ENCODE data around the gene L2HGDH.
"Not testable (repeated sequence)": the region's sequence is repeated elsewhere in the genome, so short reads cannot be mapped to it uniquely, and the experiment has no call there.

The L2HGDH gene

DNA sequence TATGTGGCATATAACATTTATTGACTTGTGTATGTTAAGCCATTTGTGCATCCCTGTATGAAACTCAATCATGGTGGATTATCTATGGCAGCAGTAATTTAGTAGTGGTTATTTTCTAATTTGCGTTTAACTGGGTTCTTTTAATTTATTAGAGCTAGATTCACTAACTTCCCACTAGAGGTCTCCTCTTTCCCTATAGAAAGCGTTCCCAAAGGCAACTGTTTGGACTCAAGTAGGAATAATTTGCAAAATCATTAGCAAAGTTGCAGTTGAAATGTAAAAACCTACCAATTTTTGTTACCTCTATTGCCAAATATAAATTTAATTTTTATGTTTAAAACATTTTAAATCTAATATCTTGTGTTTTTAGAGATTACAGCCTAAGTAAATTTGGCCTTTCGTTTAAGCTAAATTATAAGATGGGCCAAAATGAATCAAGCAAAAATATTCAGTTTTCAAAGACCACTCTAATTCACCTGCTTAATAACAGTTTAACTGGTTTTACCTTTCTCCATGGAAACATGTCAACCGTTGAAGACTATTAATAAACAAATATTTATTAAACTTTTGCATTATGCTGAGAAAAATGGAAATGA, 6.1 kb upstream of the L2HGDH start:
- TF ChIP-seq, protein P1, sequence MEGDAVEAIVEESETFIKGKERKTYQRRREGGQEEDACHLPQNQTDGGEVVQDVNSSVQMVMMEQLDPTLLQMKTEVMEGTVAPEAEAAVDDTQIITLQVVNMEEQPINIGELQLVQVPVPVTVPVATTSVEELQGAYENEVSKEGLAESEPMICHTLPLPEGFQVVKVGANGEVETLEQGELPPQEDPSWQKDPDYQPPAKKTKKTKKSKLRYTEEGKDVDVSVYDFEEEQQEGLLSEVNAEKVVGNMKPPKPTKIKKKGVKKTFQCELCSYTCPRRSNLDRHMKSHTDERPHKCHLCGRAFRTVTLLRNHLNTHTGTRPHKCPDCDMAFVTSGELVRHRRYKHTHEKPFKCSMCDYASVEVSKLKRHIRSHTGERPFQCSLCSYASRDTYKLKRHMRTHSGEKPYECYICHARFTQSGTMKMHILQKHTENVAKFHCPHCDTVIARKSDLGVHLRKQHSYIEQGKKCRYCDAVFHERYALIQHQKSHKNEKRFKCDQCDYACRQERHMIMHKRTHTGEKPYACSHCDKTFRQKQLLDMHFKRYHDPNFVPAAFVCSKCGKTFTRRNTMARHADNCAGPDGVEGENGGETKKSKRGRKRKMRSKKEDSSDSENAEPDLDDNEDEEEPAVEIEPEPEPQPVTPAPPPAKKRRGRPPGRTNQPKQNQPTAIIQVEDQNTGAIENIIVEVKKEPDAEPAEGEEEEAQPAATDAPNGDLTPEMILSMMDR (IDR thresholded peaks at IDR 0.05; ENCODE audit: insufficient read depth, low read depth, low read length, missing control alignments) = peak; percentile 53
- H3K4me3 ChIP-seq (ENCODE audit: low read depth, low read length) = no peak overlapping the region
- peak; percentile 21 for DNase-seq (ENCODE audit: low read depth)

DNA sequence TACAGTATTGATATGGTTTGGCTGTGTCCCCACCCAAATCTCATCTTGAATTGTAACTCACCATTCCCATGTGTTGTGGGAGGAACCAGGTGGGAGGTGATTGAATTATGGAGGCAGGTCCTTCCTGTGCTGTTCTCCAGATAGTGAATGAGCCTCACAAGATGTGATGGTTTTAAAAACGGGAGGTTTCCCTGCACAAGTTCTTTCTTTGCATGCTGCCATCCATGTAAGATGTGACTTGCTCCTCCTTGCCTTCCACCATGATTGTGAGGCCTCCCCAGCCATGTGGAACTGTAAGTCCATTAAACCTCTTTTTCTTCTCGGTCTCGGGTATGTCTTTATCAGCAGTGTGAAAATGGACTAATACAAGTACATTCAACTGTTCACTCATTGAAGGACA, 2.1 kb upstream of the L2HGDH start:
- not testable (repeated sequence) for DNase-seq (ENCODE audit: low read depth); H3K4me3 ChIP-seq (ENCODE audit: low read depth, low read length)

DNA sequence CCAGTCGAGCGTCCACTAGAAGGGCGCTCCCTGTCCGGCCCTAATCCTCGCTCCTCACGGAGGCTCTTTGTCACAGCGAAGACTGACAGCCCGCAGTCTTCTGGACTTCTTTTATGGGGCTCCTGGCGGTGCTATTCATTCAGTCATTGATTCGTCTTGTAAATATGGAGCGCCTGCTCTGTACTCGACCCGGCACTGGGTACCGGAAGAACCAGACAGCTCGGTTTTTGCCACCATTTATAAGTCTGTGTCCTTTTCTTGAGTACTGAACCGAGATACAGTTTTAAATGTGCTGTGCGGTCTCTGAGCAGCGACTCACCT, 665 bp upstream of the L2HGDH start:
- DNase-seq (ENCODE audit: low read depth) = no peak
- TF ChIP-seq, protein P1 (IDR thresholded peaks at IDR 0.05; ENCODE audit: insufficient read depth, low read depth, low read length, missing control alignments) = no peak
- peak overlapping the region; percentile 64 for H3K4me3 ChIP-seq (ENCODE audit: low read depth, low read length)

DNA sequence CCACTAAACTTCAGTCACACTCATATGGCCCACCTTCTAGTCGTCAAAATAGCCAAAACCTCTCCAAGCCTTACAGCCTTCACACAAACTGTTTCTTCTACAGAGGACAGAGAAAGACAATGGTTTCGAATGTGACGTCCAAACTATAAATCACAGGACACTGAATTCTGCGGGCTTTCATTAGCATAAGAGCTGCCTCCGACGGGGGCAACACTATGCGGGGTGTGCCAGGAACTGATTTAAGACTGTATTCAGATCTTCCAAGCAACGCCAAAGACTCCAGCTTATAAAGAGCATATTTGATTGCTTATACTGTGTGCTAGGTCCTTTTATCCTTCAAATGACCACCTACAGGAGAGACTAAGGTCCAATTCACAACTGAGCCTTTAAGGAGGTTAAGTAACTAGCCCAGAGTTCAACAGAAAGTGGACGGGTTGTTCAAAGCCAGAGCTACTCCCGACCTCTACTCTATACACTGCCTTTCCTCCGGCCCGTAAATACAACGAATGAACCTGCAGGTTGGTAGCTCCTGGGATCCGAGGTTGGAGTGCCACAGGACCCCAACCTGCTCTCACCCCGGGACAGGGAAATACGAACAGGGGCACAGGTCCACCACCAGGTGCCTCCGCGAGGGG, 575 bp downstream of the L2HGDH start:
- TF ChIP-seq, protein P1 (IDR thresholded peaks at IDR 0.05; ENCODE audit: insufficient read depth, low read depth, low read length, missing control alignments) = peak; percentile 47
- peak overlapping the region; percentile 64 for H3K4me3 ChIP-seq (ENCODE audit: low read depth, low read length)
- DNase-seq (ENCODE audit: low read depth) = no peak

DNA sequence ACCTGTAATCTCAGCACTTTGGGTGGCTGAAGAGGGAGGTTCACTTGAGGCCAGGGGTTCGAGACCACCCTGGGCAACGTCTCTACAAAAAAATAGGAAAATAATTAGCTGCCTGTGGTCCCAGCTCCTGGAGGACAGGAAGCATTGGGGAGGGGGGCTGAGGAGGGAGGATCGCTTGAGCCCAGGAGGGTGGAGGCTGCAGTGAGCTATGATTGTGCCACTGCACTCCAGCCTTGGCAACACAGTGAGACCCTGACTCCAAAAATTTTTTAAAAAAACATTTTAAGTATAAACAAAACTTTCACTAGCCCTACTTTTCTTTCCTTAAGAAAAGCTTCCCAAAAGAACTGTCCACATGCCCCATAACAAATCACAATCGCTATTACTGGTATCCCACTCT, 1.6 kb downstream of the L2HGDH start:
- H3K4me3 ChIP-seq (ENCODE audit: low read depth, low read length) = no peak overlapping the region
- TF ChIP-seq, protein P1 (IDR thresholded peaks at IDR 0.05; ENCODE audit: insufficient read depth, low read depth, low read length, missing control alignments) = no peak

DNA sequence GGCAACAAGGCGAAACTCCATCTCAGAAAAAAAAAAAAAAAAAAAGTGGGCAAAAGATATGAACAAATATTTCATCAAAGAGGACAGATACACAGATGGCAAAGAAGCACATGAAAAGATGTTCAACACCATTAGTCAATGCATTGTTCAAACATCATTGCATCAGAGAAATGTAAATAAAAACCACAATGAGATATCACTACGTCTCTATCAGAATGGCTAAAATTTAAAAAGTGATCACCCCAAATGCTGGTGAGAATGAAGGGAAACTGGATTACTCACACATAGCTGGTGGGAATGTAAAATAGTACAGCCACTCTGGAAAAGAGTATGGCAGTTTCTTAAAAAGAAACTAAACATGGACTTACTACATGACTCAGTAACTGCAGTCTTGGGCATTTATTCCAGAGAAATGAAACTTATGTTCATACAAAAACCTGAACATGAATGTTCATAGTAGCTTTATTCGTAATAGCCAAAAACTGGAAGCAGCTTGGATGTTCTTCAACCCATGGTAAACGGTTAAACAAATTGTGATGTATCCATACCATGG, 3.6 kb downstream of the L2HGDH start:
- H3K4me3 ChIP-seq (ENCODE audit: low read depth, low read length) = no peak overlapping the region
- TF ChIP-seq, protein P1 (IDR thresholded peaks at IDR 0.05; ENCODE audit: insufficient read depth, low read depth, low read length, missing control alignments) = no peak
- no peak for DNase-seq (ENCODE audit: low read depth)

More for the DNA sequence above, 1.6 kb downstream of the L2HGDH start:
- DNase-seq (ENCODE audit: low read depth) = no peak

DNA sequence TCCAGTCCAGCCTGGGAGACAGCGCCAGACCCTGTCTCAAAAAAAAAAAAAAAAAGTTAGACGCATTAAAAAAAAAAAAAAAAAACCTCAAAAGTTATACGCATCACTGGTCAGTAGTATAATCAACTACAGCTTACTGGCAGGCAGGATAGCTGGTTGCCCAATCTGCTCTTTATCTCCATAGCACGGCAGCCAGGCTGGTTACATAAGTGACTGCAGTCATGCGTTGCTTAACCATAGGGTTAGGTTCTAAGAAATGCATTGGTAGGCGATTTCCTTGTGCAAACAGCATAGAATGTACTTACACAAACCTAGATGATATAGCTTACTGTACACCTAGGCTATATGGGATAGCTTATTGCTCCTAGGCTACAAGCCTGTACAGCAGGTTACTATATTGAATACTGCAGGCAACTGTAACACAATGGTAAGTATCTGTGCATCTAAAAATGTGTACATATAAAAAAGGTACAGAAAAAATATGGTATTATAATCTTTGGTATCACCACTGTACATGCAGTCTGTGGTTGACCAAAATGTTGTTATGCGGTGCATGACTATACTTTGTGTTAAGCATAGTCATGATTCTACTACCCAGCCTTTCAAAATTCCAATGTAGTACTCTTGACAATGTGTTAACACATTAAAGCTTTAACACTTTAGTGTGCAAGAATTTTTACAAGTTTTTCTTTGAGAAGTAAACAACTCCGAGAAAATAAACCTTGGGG, 8.1 kb downstream of the L2HGDH start:
- DNase-seq (ENCODE audit: low read depth) = no peak
- no peak overlapping the region for H3K4me3 ChIP-seq (ENCODE audit: low read depth, low read length)
- TF ChIP-seq, protein P1 (IDR thresholded peaks at IDR 0.05; ENCODE audit: insufficient read depth, low read depth, low read length, missing control alignments) = no peak
